Ovary (tissue), 3 donors: ENCODE results near the gene ZNF326.

Experiments
- CTCF ChIP-seq, 3 donors: fragments of 450-650 bp in 2 of 3; fragments of 200-600 bp in 1 of 3; IDR thresholded peaks; one replicate each; pipeline versions ENCODE4 v1.5.1 to v1.8.0; 2016 to 2022; ENCODE audit warnings: antibody characterized with exemption in 3 of 3, mild to moderate bottlenecking in 1 of 3
- POLR2A ChIP-seq: fragments of 450-650 bp; IDR thresholded peaks from one replicate; pipeline ENCODE4 v1.6.1; 2017; ENCODE audit warnings: antibody characterized with exemption, mild to moderate bottlenecking, moderate library complexity
- donor health status: DM: no; HTN: no; CAD: no.

GRCh38 chr1:89995598-89996449 lies 914 bp downstream of the ZNF326 start:
- TF ChIP-seq CTCF (IDR thresholded peaks at IDR 0.05) = no peak
- no peak for TF ChIP-seq POLR2A
